HepG2 (cell line): Measurements from ENCODE around the gene FKTN.

ENCODE experiments used
- HNRNPLL ChIP-seq: fragments of 200-400 bp; formaldehyde crosslinking; IDR thresholded peaks from 2 replicates; pipeline ENCODE4 v1.6.1; 2017; ENCODE audit warnings: mild to moderate bottlenecking, low read depth, low read length; ENCODE audit not compliant: poor library complexity, severe bottlenecking
- SOX6 ChIP-seq, 2 experiments: fragments of 450-650 bp in 1 of 2; sonication (generic) in 1 of 2; formaldehyde crosslinking in 1 of 2; IDR thresholded peaks; 2 replicates each; pipeline versions ENCODE4 v1.4.0 to v1.6.1; 2017 to 2020; ENCODE audit warnings: antibody characterized with exemption in 1 of 2, mild to moderate bottlenecking in 1 of 2, missing genetic modification reagents in 1 of 2
- ZBTB7A ChIP-seq: sonication (generic); formaldehyde crosslinking; IDR thresholded peaks from 2 replicates; pipeline ENCODE4 v1.8.0; 2022; ENCODE audit warnings: mild to moderate bottlenecking, missing genetic modification reagents

DNA sequence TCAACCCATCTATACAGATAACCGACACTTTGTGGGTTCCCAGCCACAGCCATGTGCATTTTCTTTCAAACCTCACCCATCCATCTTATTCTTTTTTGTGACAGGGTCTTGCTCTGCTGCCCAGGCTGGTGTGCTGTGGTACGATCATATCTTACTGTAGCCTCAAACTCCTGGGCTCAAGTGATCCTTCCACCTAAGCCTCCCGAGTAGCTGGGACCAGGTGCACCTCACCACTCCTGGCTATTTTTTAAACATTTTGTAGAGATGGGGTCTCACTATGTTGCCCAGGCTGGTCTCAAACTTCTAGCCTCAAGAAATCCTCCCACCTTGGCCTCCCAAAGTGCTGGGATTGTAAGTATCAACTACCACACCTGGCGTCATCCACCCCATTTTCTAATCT lies 129.0 kb downstream of the FKTN start:
- no peak for TF ChIP-seq HNRNPLL
- no peak for TF ChIP-seq ZBTB7A (CRISPR knock-in tag)
- TF ChIP-seq SOX6 (IDR thresholded peaks at IDR 0.05) = no peak
- TF ChIP-seq SOX6 (CRISPR knock-in tag; IDR thresholded peaks at IDR 0.05) = no peak
